Amniotic stem cell (primary cell): ENCODE measurements around the gene ITPR1.

Experiments used
- DNase-seq: peaks from one replicate; lab custom pipeline; 2025; lab: John Stamatoyannopoulos, UW

Gene ITPR1

GRCh38 chr3:4829031-4829394 is 335.9 kb downstream of the ITPR1 start:
- no peak for DNase-seq

GRCh38 chr3:4830586-4830914 is 337.4 kb downstream of the ITPR1 start:
- DNase-seq, result no peak

GRCh38 chr3:4831580-4831950 is 338.4 kb downstream of the ITPR1 start:
- DNase-seq, result no peak

- no peak for DNase-seq
Measured at GRCh38 chr3:4833471-4833870, 340.3 kb downstream of the ITPR1 start.

- DNase-seq, result no peak
Measured at GRCh38 chr3:4834403-4834866, 341.3 kb downstream of the ITPR1 start.

- no peak for DNase-seq
Measured at GRCh38 chr3:4835616-4836043, 342.5 kb downstream of the ITPR1 start.

GRCh38 chr3:4836516-4836915 is 343.4 kb downstream of the ITPR1 start:
- DNase-seq, result no peak

- no peak for DNase-seq
Measured at GRCh38 chr3:4837374-4837930, 344.3 kb downstream of the ITPR1 start.

GRCh38 chr3:4838621-4839022 is 345.5 kb downstream of the ITPR1 start:
- DNase-seq, result no peak

GRCh38 chr3:4839278-4839677 is 346.1 kb downstream of the ITPR1 start:
- no peak for DNase-seq

- DNase-seq, result no peak
Measured at GRCh38 chr3:4841225-4841624, 348.1 kb downstream of the ITPR1 start.

GRCh38 chr3:4841776-4842440 is 348.8 kb downstream of the ITPR1 start:
- no peak for DNase-seq

GRCh38 chr3:4843619-4844018 is 350.5 kb downstream of the ITPR1 start:
- DNase-seq, result no peak

- DNase-seq, result no peak
Measured at GRCh38 chr3:4845882-4846281, 352.7 kb downstream of the ITPR1 start.

- DNase-seq, result no peak
Measured at GRCh38 chr3:4846543-4846942, 353.4 kb downstream of the ITPR1 start.

- DNase-seq, result no peak
Measured at GRCh38 chr3:4848176-4848825, 355.2 kb downstream of the ITPR1 start.

- no peak for DNase-seq
Measured at GRCh38 chr3:4849136-4849535, 356.0 kb downstream of the ITPR1 start.

GRCh38 chr3:4849739-4850138 is 356.6 kb downstream of the ITPR1 start:
- no peak for DNase-seq

- DNase-seq, result no peak
Measured at GRCh38 chr3:4850211-4850927, 357.2 kb downstream of the ITPR1 start.

- no peak for DNase-seq
Measured at GRCh38 chr3:4850928-4851265, 357.7 kb downstream of the ITPR1 start.

- no peak for DNase-seq
Measured at GRCh38 chr3:4852780-4853748, 359.9 kb downstream of the ITPR1 start.

GRCh38 chr3:4853749-4854140 is 360.6 kb downstream of the ITPR1 start:
- DNase-seq, result no peak
